HG03521 (cell line): Measurements from ENCODE around the gene IQGAP3.
"Not testable (repeated sequence)": the region's sequence is repeated elsewhere in the genome, so short reads cannot be mapped to it uniquely, and the experiment has no call there.

Experiments
- ATAC-seq: cut with Tn5 transposase; IDR thresholded peaks from one replicate; pipeline ENCODE4 v1.9.1; 2021; ENCODE audit warnings: mild to moderate bottlenecking, moderate library complexity; ENCODE audit not compliant: unreplicated experiment

The IQGAP3 gene

DNA sequence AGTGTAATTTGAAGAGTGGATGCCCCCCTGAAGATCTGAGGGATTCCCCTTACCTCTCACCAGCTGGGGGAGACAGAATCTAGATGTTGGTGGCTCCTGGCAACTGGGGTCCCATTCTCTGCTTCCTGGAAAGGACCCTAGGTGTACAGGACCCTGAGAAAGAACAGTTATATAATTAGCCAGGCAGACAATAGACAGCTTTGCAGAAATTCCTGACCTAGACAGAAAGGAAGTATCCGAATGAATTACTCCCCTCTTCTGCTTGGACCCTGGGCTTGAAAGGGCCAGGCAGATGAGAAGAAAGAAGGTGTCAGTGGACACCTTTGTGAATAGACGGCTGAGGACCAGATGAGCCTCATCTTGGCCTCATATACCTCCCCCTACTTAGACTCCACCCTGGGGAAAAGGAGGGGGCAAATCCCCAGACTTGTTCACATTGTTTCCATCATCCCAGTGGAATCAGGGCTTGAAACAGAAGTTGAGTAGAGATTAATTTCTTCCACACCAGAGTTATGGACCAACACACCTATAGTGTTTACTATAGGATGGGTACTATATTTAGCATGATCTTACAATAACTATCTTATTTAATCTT is 1.8 kb upstream of the IQGAP3 start:
- no peak for ATAC-seq

- no peak for ATAC-seq
Observed at GRCh38 chr1:156572663-156573018, 276 bp upstream of the IQGAP3 start.

DNA sequence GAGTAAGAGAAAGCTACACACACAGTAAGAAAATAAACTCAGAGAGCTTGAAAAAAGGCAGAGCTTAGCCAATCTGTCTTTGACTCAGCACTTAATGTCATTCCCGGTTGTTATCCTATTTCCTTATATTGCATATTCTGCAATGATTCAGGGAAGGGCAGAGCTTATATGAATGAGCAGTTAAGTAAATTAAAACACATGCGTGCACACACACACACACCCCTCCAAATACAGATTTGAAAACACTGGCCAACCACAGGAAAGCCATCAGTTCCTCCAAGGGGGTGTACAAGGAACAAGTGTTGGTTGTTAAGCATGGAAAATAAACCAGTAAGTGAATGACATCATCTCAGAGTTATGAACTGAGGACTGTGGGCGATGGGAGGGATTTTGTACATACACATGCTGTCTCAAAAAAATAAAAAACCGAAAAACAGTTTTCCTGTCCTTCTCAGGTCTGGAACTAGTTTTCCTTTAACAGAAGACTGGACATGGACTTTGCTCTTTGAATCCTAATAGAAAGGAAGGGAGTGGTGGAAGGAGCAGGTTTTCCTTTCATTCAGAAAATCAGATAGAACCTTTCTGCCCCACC is 1.0 kb downstream of the IQGAP3 start:
- ATAC-seq: no peak

DNA sequence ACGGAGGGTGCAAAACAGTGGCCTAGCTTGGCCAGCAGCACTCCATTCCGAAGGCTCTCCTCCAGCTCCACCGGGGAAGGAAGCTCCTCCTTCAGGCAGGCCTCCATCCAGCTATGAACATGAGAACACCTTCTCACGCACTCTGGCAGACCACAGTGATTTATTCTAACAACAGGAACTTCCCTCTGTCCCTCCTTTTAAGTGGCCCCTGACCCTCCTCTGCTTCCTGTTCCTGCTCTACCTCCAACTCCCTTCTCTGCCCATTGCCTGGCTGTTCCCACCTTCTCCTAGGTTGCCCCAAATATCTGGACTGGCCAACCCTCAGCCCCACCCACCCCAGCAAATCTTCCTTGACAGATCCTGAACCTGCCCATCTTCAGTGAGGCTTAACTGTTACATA is 5.9 kb downstream of the IQGAP3 start:
- ATAC-seq: no peak

- ATAC-seq: no peak
Observed at GRCh38 chr1:156565519-156565918, 6.8 kb downstream of the IQGAP3 start.

- no peak for ATAC-seq
Observed at GRCh38 chr1:156560585-156561163, 11.7 kb downstream of the IQGAP3 start.

DNA sequence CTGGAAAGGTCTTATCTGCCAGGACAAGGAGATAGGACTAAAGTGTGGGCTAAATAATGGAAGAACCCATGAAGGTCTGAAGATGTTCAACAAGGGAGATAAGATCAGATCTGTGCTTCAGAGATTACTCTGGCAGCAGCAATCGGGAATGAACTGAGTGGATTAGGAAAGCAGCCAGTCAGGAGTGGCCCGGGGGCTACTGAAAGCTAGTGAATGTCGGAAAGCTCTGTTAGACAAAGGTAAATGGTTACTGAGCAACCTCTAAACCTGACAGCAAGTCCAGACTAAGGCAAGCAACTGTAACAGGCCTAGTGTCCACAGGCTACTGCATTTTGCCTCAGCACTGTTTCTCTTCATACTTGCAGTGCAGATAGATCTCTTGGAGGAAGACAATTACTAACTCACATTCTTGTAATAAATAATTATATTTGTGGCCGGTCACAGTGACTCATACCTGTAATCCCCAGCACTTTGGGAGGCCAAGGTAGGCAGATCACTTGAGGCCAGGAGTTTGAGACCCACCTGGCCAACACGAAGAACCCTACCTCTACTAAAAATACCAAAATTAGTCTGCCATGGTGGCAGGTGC is 12.5 kb downstream of the IQGAP3 start:
- no peak for ATAC-seq

- no peak for ATAC-seq
Observed at GRCh38 chr1:156559086-156559796, 13.1 kb downstream of the IQGAP3 start.

- ATAC-seq: no peak
Observed at GRCh38 chr1:156556354-156556753, 16.0 kb downstream of the IQGAP3 start.

GRCh38 chr1:156555715-156556114 is 16.6 kb downstream of the IQGAP3 start:
- ATAC-seq: no peak

DNA sequence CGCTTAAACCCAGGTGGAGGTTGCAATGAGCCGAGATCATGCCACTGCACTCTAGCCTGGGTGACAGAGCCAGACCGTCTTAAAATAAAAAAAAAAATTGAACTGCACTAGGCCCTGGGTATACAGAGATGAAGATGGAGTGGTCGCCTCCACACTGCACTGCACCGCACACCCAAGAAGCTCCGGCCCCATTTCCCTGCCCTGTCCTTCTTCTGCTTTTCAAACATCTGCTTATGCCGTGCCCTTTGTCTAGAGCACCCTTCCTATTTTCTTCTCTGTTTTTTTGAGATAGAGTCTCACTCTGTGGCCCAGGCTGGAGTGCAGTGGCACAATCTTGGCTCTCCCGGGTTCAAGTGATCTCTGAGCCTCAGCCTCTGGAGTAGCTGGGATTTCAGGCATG is 17.4 kb downstream of the IQGAP3 start:
- ATAC-seq: no peak

GRCh38 chr1:156553860-156554485 is 18.4 kb downstream of the IQGAP3 start:
- ATAC-seq: no peak

DNA sequence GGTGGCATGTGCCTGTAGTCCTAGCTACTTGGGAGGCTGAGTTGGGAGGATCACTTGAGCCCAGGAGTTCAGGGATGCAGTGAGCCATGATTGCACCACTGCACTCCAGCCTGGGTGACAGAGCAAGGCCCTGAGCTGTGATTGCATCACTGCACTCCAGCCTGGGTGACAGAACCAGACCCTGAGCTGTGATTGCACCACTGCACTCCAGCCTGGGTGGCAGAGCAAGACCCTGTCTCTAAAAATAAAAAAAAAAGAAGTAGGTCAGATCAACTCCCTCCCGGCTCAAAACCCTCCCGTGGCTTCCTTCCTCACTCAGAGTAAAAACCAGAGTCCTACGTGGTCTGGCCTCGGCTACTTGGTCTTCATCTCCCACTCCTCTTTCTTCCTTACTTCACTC is 19.4 kb downstream of the IQGAP3 start:
- ATAC-seq: not testable (repeated sequence)

DNA sequence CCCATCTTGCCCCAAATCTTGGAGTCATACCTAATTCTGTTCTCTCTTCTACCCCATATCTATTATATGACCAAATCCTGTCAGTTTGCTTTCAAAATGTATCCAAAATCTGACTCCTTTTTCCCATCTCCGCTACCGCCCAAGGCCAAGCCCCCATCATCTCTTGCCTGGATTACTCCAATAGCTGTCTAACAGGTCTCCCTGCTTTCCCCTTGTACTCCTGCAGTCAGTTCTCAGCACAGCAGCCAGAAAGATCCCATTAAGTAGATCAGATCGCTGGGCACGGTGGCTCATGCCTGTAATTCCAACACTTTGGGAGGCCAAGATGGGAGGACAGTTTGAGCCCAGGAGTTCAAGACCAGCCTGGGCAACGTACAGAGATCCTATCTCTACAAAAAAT is 19.8 kb downstream of the IQGAP3 start:
- no peak for ATAC-seq

- ATAC-seq: no peak
Observed at GRCh38 chr1:156551869-156552268, 20.5 kb downstream of the IQGAP3 start.

- ATAC-seq: no peak
Observed at GRCh38 chr1:156551066-156551643, 21.2 kb downstream of the IQGAP3 start.

GRCh38 chr1:156550346-156550745 is 22.0 kb downstream of the IQGAP3 start:
- no peak for ATAC-seq

- ATAC-seq: no peak
Observed at GRCh38 chr1:156549831-156550230, 22.5 kb downstream of the IQGAP3 start.

DNA sequence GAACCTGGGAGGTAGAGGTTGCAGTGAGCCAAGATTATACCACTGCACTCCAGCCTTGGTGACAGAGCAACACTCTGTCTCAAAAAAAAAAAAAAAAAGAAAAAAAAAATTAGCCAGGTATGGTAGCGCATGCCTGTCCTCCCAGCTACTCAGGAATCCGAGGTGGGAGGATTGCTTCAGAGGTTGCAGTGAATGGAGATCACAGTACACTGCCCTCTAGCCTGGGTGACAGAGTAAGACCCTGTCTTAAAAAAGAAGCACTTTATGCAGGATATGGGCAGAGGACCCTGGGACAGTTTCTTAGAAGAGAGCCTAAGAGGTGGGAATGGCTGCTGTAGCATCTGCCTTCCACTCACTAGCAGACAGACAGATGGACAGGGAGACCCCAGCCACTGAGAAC is 23.0 kb downstream of the IQGAP3 start:
- ATAC-seq: no peak

- no peak for ATAC-seq
Observed at GRCh38 chr1:156547982-156548381, 24.4 kb downstream of the IQGAP3 start.

- no peak for ATAC-seq
Observed at GRCh38 chr1:156547434-156547833, 24.9 kb downstream of the IQGAP3 start.
